Inflammatory macrophage treated with lipopolysaccharide for 1 hour (primary cell): ENCODE measurements around the gene EPN2.

Experiments
- DNase-seq, 2 donors: peaks; one replicate each; pipeline ENCODE4 v3.0.0-alpha.2; 2020 to 2022

The EPN2 gene

GRCh38 chr17:19242323-19242722 is 5.2 kb downstream of the EPN2 start:
- DNase-seq: no peak

- no peak for DNase-seq
Observed at GRCh38 chr17:19242926-19243325, 5.8 kb downstream of the EPN2 start.

- DNase-seq: no peak
Observed at GRCh38 chr17:19243838-19244237, 6.7 kb downstream of the EPN2 start.

GRCh38 chr17:19244357-19244756 is 7.2 kb downstream of the EPN2 start:
- DNase-seq: no peak

- DNase-seq: no peak
Observed at GRCh38 chr17:19244781-19245180, 7.6 kb downstream of the EPN2 start.

- no peak for DNase-seq
Observed at GRCh38 chr17:19247473-19247872, 10.3 kb downstream of the EPN2 start.

- no peak for DNase-seq
Observed at GRCh38 chr17:19248151-19248927, 11.2 kb downstream of the EPN2 start.

- no peak for DNase-seq
Observed at GRCh38 chr17:19248928-19249574, 11.9 kb downstream of the EPN2 start.

GRCh38 chr17:19249681-19250080 is 12.5 kb downstream of the EPN2 start:
- DNase-seq: no peak

- DNase-seq: no peak
Observed at GRCh38 chr17:19250421-19251173, 13.4 kb downstream of the EPN2 start.

GRCh38 chr17:19253112-19253511 is 15.9 kb downstream of the EPN2 start:
- DNase-seq: no peak

GRCh38 chr17:19254651-19255050 is 17.5 kb downstream of the EPN2 start:
- DNase-seq: no peak

- no peak for DNase-seq
Observed at GRCh38 chr17:19255279-19255678, 18.1 kb downstream of the EPN2 start.

- no peak for DNase-seq
Observed at GRCh38 chr17:19258371-19258770, 21.2 kb downstream of the EPN2 start.

GRCh38 chr17:19260958-19261357 is 23.8 kb downstream of the EPN2 start:
- peak in 1 of 2 donors; percentile 11 for DNase-seq

- no peak for DNase-seq
Observed at GRCh38 chr17:19261426-19261825, 24.3 kb downstream of the EPN2 start.

- DNase-seq: no peak
Observed at GRCh38 chr17:19262650-19263631, 25.8 kb downstream of the EPN2 start.

GRCh38 chr17:19263641-19264051 is 26.5 kb downstream of the EPN2 start:
- DNase-seq: no peak

GRCh38 chr17:19264268-19264667 is 27.1 kb downstream of the EPN2 start:
- DNase-seq: no peak

GRCh38 chr17:19264681-19265080 is 27.5 kb downstream of the EPN2 start:
- DNase-seq: no peak

- no peak for DNase-seq
Observed at GRCh38 chr17:19265755-19266154, 28.6 kb downstream of the EPN2 start.

- DNase-seq: no peak
Observed at GRCh38 chr17:19268611-19269010, 31.4 kb downstream of the EPN2 start.

GRCh38 chr17:19269106-19269505 is 31.9 kb downstream of the EPN2 start:
- peak; percentile 10 to 15 for DNase-seq
